ENCODE data around the gene NUCB2.
"Not testable (repeated sequence)": the region's sequence is repeated elsewhere in the genome, so short reads cannot be mapped to it uniquely, and the experiment has no call there.

NUCB2 gene

GRCh38 chr11:17276236-17277023, at the start of gene NUCB2:
TSS of gene NUCB2 (plus strand) at chr11:17276739. CDS start at chr11:17295324, 18,585 bp downstream.
- peak; percentile 95 for DNase-seq

GRCh38 chr11:17228186-17228925, 48.2 kb upstream of the NUCB2 start:
- DNase-seq = not testable (repeated sequence)

GRCh38 chr11:17229481-17230152, 46.9 kb upstream of the NUCB2 start:
- no peak for DNase-seq

- no peak for DNase-seq
These were observed 45.4 kb upstream of the NUCB2 start for GRCh38 chr11:17230867-17231851.

- DNase-seq = no peak
These were observed 43.4 kb upstream of the NUCB2 start for GRCh38 chr11:17233101-17233500.

GRCh38 chr11:17238377-17238776, 38.2 kb upstream of the NUCB2 start:
- no peak for DNase-seq

- DNase-seq = not testable (repeated sequence)
These were observed 36.6 kb upstream of the NUCB2 start for GRCh38 chr11:17239927-17240326.

GRCh38 chr11:17240780-17241179, 35.8 kb upstream of the NUCB2 start:
- DNase-seq = no peak

- not testable (repeated sequence) for DNase-seq
These were observed 33.6 kb upstream of the NUCB2 start for GRCh38 chr11:17242954-17243353.

- DNase-seq = no peak
These were observed 32.5 kb upstream of the NUCB2 start for GRCh38 chr11:17244046-17244445.

GRCh38 chr11:17250561-17251350, 25.8 kb upstream of the NUCB2 start:
- no peak for DNase-seq

GRCh38 chr11:17252704-17253103, 23.8 kb upstream of the NUCB2 start:
- DNase-seq = no peak

GRCh38 chr11:17256512-17256911, 20.0 kb upstream of the NUCB2 start:
- no peak for DNase-seq

GRCh38 chr11:17257196-17257595, 19.3 kb upstream of the NUCB2 start:
- DNase-seq = no peak

GRCh38 chr11:17258670-17259069, 17.9 kb upstream of the NUCB2 start:
- DNase-seq = no peak

GRCh38 chr11:17259519-17259918, 17.0 kb upstream of the NUCB2 start:
- DNase-seq = no peak

GRCh38 chr11:17260020-17260419, 16.5 kb upstream of the NUCB2 start:
- no peak for DNase-seq

- no peak for DNase-seq
These were observed 12.8 kb upstream of the NUCB2 start for GRCh38 chr11:17263769-17264168.

- DNase-seq = no peak
These were observed 9.8 kb upstream of the NUCB2 start for GRCh38 chr11:17266781-17267180.

- DNase-seq = no peak
These were observed 9.0 kb upstream of the NUCB2 start for GRCh38 chr11:17267576-17267975.

- DNase-seq = not testable (repeated sequence)
These were observed 8.0 kb upstream of the NUCB2 start for GRCh38 chr11:17268500-17268899.

GRCh38 chr11:17268902-17269301, 7.6 kb upstream of the NUCB2 start:
- DNase-seq = no peak
